AG20443 (cell line): ENCODE measurements around the gene CDNF.

ENCODE experiments used
- DNase-seq: peaks from one replicate; pipeline ENCODE4 v3.0.0; 2012; ENCODE audit warnings: low spot score, mixed read lengths

CDNF gene

GRCh38 chr10:14787938-14788337 lies 49.9 kb downstream of the CDNF start:
- DNase-seq, result no peak

GRCh38 chr10:14784459-14785055 lies 53.3 kb downstream of the CDNF start:
- DNase-seq, result no peak

- DNase-seq, result no peak
Observed at GRCh38 chr10:14782691-14783363, 55.0 kb downstream of the CDNF start.

GRCh38 chr10:14781763-14782162 lies 56.1 kb downstream of the CDNF start:
- no peak for DNase-seq

GRCh38 chr10:14779001-14779651 lies 58.7 kb downstream of the CDNF start:
- DNase-seq, result peak; percentile 52

GRCh38 chr10:14776546-14776945 lies 61.3 kb downstream of the CDNF start:
- no peak for DNase-seq

GRCh38 chr10:14775656-14776055 lies 62.2 kb downstream of the CDNF start:
- no peak for DNase-seq

- no peak for DNase-seq
Observed at GRCh38 chr10:14774797-14775196, 63.0 kb downstream of the CDNF start, which contains the start of gene FAM107B. FAM107B (minus strand) TSS chr10:14774897; CDS start chr10:14774663, 234 bp downstream.

- no peak for DNase-seq
Observed at GRCh38 chr10:14774214-14774580, 63.6 kb downstream of the CDNF start.

- no peak for DNase-seq
Observed at GRCh38 chr10:14773551-14774213, 64.2 kb downstream of the CDNF start.

- DNase-seq, result no peak
Observed at GRCh38 chr10:14772399-14772798, 65.4 kb downstream of the CDNF start.

GRCh38 chr10:14770927-14771326 lies 66.9 kb downstream of the CDNF start:
- no peak for DNase-seq
